Superior temporal gyrus (tissue), 1 donor: Measurements from ENCODE around the gene PLXNA2.
A peak's percentile ranks its signal among the peaks of the same experiment; 100 is the strongest.

ENCODE experiments used
- DNase-seq: peaks from one replicate; pipeline ENCODE4 v3.0.0-alpha.2; 2016; ENCODE audit errors: extremely low spot score

Gene PLXNA2

DNA sequence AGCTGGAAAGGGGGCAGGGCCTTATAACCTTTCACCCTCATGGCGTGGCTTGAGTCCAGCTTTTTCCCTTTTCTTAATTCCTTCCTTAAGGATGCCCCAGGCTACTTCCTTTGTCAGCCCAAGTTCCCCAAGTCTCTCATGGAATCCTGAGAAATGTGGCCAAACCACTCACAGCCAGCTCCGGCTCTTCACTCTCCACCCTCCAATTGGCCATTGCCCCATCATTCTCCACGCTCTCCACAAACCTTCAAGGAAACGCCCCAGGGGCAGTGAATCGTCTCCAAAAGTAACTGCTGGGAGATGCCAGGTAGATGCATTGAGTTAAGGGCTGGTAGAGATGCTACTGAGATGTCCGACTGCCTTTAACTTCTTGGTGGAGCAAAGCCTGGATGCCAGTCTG lies 219.8 kb downstream of the PLXNA2 start:
- DNase-seq = no peak

DNA sequence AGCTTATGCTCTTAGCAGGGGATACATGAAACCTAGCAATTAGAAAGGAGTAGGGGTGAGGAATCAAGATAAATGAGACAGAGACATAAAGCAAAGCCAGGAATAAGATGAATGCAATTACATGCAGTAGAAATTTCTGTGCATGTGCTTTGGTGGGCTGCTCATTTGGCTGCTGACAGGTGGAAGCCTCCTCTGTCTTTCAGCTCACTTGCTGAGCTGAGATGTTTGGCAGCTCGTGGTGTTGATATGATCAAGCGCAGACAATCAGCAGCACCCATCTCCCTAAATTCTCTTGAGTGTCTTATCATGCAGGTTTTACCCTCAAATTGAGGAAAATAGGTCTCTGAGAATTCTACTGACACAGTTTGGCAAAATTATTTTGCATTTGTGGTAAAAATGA lies 224.9 kb downstream of the PLXNA2 start:
- no peak for DNase-seq

DNA sequence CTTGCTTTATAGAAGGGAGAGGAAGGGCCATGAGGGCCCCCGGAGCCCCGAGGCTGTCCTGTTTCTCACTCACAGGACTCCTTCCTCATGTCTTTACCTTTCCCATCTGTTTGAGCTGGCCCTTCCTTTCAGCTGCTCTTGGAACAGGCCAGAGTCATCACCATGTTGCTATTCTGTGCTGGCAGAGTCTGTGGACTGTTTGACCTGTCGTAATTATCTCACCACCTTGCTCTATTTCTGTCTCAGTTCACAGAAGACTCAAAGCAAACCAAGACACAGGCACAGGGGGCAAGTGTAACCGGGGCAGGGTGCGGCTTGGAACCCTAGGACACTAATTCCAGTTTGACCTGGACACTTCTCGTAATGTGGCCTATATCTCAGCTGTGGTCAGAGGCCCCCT lies 228.9 kb downstream of the PLXNA2 start:
- DNase-seq = no peak

DNA sequence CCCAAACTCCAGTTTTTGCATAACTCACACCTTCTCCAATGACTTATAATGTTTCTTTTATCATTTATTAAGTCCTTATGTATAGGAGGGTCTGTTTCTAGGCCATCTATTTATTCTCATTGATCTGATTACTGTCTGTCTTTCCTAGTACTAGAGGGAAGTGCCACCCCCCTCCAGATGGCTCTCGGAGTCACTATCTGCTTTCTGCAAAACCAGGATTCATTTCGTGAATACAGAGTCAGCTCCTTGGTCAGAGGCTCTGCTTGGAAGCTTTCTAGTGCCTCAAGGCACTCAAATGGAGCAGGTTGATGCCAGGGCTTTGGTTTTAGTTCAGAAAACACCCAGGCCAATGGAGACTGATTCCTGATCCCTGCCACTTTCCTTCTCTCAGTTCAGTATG lies 231.0 kb downstream of the PLXNA2 start:
- no peak for DNase-seq

DNA sequence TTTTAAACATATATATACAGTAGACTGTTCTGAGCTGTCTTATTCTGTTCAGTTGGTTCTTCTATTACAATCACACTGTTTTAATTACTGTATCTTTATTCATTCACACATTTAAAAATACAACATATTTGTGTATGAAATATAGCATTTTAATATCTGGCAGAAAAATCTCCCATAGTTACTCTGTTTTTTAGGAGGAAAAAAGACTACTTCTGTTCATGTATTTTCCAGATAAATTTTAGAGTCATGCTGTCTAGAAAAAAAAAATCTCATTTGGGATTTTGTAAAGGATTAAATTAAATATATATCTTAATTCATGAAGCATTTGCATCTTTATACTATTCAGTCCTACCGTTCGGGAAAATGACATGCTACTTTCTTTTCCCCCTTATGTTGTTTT lies 231.5 kb downstream of the PLXNA2 start:
- no peak for DNase-seq

DNA sequence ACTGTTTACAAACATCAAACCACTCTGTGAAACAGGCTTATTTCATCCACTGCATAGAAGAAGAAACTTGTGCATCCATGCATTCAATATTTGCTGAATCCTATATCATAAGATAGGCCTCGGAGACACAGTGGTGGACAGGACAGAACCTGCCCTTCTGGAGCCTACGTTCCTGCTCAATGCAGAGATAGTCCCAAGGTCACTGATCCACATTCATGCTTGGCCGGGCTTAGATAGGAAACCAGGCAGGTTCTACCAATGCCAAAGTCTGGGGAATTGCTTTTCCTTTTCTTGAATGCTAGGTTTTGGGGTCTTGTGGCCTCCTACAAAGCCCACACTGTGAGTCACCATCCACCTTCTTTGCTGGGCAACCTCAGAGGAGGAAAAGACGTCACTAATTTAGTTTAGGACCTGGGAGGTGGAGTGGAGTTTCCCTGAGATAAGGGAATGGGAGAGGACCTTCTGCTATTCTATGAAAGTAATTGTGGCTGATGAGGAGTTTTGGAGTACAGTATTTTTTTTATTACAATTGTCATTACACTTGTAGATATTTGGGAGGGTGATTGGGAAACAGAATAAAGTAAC lies 233.6 kb downstream of the PLXNA2 start:
- no peak for DNase-seq

DNA sequence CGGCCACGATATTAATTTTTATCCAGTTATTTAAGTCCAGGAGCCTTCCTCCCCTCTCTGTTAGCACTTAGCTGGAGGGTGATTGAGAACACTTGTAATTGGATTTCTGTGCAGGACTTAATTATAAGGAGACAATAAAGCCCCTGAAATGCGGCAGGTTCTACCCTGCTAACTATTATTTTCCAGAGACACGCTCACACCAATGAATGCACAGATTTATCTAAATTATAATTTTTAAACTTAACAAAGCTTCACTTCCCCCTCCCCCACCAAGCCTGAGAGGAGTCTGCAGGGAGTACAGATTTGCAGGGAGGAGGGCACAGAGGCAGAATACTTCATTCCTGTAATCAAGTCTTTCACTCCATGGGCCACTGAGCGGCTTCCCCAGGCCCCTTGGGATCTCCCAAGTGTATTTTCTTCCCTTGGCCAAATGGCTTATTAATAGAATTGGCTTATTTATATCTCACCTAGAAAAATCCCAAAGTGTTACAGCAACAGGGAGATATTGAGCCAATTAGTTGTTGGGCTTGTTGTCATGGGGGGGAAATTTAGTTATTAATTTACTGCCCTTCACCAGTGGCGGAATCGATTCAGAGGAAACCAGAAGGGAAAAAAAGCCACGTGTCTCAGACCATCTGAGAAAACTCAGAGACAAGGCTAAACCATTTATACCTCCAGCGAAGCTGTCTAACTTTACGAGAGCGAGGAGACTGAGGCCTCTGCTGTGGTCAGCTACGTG lies 234.3 kb downstream of the PLXNA2 start:
- DNase-seq = no peak

DNA sequence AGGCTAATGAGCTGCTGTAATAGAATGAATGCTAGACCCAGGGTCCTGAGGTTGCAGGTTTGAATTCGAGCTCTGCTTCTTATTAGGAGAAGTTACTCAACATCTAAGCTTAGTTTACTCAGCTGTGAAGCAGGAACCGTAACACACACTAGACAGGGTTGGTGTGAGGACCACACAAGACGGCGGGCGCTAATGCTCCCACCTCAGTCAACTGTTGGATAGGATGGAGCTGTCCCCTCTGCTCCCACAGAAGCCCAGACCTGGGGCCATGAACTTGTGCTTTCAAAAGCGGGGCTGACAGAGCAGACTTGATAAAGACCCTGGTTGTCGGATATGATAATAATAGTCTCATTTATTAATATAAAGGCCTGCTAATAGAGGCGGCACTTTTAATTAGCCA lies 234.9 kb downstream of the PLXNA2 start:
- DNase-seq = no peak

DNA sequence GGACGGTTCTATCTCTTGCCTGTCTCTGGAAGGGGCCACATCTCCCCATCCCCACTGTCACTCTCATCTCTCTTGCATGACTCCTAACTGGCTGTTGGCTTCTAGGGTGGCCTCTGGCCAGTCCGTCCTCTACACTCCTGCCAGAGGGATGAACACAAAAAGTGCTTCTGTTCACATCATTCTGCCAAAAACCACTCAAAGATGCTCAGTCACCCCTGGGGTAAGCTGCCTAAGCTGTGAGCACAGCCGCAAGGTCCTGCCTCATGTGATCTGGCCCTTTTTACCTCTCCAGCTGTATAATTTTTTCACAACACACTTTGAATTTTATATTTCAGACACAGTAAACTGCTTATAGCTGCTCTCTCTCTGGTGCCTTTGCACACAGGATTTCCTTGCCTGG lies 235.7 kb downstream of the PLXNA2 start:
- no peak for DNase-seq

DNA sequence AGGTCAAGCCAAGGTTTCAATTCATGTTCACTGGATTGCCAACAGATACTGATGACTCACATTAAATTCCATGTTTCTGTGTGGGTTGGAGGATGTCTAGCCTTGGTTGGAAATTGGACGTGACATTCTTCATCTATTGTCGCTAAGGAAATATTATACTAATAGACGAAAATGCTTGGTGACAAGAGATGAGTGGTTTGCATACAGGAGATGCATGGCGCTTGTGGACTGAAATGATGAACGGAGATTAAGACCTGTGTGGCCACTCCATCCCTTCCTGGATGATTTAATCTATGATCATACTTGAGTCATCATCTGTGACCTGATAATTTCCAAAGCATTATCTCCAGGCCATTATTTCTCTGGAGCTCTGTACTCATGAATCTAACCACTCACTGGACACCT lies 236.2 kb downstream of the PLXNA2 start:
- DNase-seq = no peak

DNA sequence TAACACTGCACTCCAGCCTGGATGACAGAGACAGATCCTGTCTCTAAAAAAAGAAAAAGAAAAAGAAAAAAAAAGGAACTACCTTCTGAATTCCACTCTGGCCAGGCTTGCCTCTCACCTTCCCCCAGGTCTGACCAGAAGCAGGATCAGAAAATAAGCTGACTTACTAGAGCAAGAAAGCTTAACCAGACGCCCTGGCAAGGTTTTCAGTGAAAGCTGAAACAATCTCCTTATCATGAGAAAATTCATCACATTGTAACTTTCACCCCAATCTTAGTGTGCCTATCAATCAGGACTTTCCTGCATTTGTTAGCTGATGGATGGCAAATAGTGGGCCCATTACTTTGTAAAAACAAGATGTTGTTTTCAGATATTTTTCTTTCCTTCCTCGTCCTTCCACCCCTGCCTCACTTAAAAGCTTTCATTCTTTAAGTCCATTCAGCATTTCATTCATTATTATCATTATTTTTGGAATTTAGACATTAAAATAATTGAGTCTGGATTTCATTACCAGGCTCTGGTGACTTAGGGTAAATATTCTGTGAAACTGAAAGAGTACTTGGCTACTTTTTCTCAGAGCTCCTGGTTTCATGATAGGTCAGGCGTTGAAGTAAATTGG lies 236.8 kb downstream of the PLXNA2 start:
- DNase-seq = no peak

DNA sequence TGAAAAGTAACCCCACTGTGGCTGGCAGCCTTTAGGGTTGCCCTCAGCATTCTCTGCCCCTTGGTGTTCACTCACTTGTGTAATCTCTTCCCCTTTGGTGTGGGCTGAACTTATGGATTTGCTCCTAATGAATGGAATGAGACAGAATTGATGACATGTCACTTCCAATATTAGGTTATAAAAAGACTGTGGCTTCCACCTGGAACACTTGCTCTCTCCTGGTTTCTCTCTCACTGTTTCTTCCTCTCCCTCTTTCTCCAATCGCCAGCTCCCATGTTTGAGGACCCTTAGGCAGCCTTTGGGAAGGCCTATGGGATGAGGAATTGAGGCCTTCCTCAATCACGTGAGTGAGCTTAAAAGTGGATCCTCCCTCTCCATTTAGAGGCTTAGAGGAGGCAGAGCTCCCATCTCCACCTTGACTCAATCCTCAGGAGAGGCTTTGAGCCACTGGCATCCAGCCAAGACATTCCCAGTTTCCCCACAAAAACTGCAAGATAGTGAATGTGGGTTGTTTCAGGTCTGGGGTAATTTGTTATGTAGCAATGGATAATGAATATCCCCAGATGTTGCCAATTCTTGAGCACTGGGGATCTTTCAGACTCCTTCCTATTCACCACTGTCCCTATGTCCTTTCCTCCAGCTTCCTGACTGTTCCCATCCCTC lies 237.8 kb downstream of the PLXNA2 start:
- DNase-seq = no peak

DNA sequence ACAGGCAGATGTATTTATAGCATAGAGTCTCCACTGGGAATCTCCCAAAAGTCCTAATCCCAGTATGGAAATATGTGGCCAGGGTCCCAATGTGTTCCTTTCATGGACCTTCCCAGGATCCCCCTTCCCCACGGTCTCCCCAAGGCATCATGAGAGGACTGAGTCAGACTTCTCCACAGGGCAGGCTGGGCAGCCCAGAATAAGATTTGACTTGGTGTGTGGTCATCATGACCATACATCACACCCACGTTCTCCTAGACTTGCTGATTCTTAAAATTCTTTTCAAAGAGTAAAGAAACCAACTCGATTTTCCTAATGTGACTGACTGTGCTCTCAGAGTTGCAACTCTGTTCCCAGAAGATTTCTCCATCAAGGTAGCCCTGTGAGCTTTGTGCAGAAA lies 239.3 kb downstream of the PLXNA2 start:
- DNase-seq = no peak

DNA sequence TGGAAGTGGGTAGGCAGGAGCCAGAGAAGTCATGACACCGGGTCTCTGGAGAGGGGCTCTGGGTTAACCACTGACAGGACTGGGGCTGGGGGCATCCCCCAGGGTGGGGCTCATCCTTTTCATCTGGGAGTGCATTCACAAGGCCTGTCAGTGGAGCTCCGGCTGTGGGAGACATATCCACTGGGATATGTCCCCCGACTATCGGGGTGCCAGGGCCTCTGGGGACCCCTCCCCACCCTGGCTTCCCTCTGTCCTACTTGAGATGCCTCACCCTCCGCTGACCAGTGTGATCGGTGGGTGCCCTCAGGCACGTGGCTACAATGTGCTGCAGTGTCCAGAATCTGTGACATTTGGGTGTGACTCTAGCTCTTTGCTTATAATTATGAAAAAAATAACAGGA lies 240.9 kb downstream of the PLXNA2 start:
- DNase-seq = no peak

DNA sequence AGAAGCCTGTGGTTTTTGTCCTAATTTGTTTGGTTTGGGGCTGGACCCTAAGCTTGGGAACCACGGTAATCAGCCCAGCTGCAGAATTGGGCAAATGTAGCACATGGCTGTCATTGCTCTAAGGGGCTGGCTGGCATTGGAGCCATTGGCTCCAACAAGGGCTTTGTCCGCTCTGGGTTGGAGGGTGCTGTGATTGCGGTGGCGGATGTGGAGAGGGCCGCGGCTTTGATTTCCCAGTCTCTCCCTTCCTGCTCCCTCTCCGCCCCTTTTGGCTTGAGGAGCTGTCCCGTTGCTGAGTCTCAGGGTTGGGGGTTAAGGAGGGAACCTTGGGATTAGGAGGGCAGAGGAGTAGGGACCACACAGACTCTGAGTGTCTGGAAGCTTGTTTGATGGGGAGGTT lies 241.5 kb downstream of the PLXNA2 start:
- no peak for DNase-seq

DNA sequence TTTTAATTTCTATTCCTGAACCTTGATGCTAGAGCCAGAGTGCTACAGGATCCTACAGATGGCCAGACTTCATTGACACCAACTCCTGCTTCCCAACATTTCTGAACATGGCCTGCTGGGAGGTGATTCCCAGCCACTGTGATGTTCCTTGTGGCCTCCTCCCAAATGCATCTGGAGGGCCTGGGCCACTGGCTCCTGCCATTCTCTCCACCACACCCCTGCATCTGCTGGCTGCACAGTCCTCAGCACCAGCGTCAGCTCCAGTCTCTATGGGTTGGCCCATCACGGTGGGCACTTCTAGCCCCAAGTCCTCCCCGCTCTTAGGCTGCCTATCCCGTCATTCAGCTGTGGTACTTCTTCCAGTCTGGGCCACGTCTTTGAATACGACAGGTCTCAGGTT lies 242.1 kb downstream of the PLXNA2 start:
- DNase-seq = no peak

DNA sequence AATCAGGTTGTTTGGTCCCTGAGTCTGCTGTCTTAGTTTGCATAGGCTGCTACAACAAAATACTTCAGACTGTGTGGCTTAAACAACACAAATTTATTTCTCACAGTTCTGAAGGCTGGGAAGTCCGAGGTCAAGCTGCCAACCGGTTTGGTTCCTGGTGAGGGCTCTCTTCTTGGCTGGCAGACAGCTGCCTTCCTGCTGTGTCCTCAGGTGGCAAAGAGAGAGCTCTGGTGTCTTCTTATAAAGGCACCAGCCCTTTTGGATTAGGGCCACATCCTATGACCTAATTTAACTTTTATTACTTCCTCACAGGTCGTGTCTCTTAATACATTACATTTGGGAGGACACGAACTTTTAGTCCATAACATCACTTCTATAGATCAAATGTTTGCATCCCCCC lies 243.7 kb downstream of the PLXNA2 start:
- DNase-seq = no peak

DNA sequence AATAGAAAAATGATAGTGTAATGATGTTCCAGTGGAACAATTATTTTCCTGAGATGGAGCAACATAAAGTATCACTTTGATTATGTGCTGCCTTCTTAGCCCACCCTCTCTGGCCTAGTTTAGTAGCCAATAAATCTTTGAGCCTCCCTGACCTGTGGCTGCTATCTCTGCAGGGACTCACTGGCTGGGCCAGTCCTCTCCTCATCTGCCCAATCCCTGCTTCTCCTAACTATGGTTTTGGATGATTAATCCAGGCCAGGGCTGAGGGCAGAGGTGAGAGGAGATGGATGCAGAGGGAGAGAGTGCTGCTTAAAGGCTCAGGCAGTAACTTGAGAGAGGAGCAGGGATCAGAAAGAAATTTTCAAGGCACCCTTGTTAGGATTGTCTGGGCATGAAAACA lies 244.2 kb downstream of the PLXNA2 start:
- no peak for DNase-seq

DNA sequence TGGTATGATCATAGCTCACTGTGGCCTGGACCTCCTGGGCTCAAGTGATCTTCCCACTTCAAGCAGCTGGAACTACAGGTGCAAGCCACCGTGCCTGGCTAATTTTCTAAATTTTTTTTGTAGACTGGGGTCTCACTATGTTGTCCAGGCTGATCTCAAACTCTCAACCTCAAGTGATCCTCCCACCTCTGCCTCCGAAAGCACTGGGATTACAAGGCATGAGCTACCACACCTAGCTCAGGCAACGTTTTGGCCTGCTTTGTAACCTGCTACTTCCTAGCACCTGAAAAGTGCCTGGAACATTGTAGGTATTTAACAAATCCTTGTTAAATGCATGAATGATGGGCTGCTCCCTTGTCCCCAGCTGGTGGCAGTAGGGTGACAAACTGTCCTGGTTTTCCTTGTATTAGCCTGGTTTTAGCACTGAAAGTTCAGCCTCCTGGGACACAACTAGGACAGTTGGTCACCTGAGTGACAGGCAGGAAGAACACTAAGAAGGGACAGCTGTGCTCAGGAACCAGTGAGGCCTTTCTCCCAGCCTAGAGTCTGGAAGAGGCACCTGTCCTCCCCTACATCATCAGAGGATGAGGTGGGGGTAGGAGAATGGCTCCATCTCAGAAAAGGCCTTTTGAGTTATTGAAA lies 244.8 kb downstream of the PLXNA2 start:
- no peak for DNase-seq

DNA sequence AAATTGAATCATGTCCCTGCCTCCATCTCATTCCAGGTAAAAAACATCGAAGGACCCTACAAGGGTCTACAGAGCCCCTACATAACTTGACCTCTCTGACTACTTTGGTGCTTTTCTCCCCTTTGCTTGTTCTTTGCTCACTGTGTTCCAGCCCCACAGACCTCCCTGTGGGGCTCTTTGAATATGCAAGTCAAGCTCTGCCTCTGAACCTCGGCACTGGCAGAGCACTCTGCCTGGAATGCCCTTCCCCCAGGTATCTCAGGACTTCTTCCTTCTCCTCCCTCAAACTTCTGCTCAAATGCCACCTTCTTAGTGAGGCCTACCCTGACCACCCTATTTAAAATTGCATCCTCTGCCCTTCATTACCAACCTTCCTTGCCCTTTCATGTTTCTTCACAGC lies 245.5 kb downstream of the PLXNA2 start:
- DNase-seq = no peak

DNA sequence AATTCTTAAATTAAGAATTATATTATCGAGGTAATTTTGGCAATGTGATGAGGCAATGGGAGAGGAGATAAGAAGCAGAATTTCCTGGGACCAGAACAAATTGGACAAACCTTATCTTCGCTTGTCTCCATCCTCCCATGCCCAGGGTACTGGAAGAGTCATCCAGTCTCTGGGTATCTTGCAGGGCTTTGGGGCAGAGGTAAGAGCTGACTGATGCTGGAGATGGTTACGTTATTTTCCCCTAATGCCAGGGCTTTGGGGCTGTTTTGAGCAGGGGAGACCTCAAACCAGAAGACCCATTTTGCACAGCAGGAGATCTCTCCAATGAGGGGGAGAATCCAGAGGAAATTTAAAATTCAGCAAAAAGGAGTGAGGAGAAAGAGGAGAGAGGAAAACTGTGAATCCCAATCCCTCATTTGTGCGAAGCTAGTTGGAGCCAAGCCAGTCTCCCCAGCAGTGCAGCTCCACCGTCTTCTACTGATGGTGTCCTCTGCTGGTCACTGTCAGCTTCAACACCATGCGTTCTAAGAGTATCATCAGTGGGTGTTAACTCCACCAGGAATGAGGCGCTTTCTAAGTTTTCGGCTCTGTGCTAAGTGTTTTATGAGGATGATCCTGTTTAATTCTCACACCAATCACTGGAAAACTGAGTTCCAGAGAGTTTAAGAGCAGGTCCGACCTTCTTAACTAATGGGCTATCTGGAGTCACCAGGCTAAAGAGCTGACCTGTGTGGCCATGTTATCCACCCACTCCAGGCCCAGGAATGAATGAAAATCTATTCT lies 246.5 kb downstream of the PLXNA2 start:
- peak; percentile 82 for DNase-seq

DNA sequence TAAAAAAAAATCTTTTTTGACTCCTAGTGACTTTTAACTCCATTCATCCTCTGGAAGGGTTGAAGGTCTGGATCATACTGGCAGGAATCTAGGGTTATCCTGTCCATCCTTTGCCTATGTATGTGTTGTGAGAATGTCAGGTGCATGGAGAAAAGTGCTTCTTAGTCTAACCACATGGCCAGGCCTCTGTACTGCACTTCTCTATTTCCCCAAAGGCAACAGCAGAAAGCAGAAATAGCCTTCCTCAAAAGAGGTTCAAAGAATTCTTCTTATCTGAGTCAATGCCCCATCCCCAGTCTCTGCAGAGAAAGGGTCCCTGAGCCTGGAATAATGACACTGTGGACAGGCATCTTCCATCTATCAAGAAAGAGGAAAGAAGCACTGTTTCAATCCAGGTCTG lies 247.5 kb downstream of the PLXNA2 start:
- DNase-seq = no peak
